GM19328 (cell line): ENCODE results near the gene EPHA3.
"Not testable (repeated sequence)": the region's sequence is repeated elsewhere in the genome, so short reads cannot be mapped to it uniquely, and the experiment has no call there.

Source experiments
- ATAC-seq: cut with Tn5 transposase; IDR thresholded peaks from one replicate; pipeline ENCODE4 v1.9.1; 2021; ENCODE audit warnings: mild to moderate bottlenecking, moderate library complexity; ENCODE audit not compliant: unreplicated experiment

EPHA3 gene

GRCh38 chr3:89350935-89351334 is 243.5 kb downstream of the EPHA3 start:
- ATAC-seq = not testable (repeated sequence)

DNA sequence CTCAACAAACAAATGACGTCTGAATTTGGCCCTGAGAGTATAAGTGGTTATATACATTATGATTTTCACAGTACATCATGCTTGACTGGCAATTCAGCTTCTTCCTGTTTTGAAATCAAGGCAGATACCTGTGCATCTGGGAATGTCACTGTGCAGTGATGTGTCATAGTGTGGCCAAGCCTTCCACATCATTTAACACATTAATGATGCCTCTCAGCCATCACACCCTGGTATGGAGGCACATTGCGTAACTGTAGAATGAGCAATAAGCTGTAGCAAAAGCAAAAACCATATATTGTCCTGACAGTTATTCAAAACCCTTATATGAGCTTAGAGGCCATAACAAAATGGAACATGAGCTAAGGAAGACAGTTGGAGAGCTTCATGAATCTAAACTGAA is 246.0 kb downstream of the EPHA3 start:
- ATAC-seq = no peak

- ATAC-seq = no peak
These were observed 250.9 kb downstream of the EPHA3 start for GRCh38 chr3:89358281-89358680.

DNA sequence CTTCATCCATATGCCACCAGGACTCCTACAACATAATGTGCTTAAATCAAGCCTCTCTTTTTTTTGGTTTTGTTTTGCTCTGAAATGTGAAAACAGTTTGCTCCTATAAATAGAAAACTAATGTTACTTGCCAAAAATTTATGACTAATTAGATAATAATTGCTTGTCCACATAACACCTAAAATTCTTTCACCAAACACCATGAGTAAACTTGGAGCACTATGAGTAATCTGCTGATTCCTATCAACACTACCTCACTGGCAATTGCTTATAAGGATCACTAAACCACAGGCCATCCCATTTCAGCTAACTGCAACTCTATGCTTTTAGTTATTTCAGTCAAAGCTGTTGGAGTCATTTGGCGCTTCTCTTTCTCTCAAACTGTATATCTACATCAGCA is 252.7 kb downstream of the EPHA3 start:
- no peak for ATAC-seq

- ATAC-seq = no peak
These were observed 255.1 kb downstream of the EPHA3 start for GRCh38 chr3:89362496-89362895.

- ATAC-seq = no peak
These were observed 255.8 kb downstream of the EPHA3 start for GRCh38 chr3:89363171-89363570.

DNA sequence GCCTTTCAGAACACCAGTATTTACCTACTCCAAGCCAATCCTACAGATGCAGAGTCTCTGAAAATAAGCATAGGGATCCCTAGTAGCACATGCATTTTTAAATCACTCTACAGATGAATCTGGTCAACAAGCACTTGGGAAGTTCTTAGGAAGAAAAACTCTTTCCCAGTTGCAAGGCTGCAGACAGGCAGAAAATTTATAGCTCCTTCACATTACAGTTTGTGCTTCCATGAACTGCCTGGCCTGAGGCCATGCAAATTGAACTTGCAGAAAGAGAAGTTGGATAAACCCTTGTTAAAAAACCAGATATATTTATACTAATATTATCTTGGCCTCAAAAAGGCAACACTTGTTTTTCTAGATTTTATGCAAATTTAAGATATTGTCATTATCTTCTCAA is 256.9 kb downstream of the EPHA3 start:
- ATAC-seq = no peak

- ATAC-seq = no peak
These were observed 259.7 kb downstream of the EPHA3 start for GRCh38 chr3:89367166-89367565.

DNA sequence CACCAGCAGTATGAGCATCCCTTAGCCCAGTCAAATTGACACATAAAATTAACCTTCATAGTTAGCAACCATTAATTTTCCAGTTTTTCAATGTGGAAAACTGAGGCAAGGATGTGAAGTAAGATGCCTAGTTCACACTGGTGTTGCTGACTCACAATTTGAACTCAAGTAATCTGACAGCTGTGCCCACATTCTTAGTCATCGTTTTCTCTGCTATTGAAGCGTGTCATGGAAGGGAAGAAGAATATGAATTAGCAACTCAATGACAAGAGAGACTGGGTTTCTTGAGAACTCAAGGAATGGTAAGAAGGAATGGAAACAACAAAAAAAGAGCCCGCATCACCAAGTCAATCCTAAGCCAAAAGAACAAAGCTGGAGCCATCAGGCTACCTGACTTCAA is 261.4 kb downstream of the EPHA3 start:
- ATAC-seq = no peak

- ATAC-seq = no peak
These were observed 265.0 kb downstream of the EPHA3 start for GRCh38 chr3:89372456-89372855.

GRCh38 chr3:89373434-89373833 is 266.0 kb downstream of the EPHA3 start:
- ATAC-seq = no peak

GRCh38 chr3:89375451-89375850 is 268.0 kb downstream of the EPHA3 start:
- no peak for ATAC-seq

DNA sequence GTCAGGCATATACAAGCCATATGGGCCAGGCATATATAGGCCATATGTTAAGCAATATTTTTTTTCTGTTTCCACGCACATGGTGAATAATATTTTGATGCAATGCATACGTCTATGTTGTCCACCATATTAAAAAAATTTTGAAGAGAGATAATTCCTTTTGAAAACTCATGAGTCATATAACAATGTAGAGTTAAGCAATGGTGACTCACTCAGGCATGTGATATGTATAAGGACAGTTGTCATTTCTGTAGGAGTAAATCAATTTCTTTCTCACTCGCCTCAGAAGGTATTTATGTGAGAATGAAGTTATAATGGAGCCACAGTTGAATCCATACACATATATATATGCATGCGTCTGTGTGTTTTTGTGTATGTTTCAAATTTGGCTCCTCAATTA is 272.6 kb downstream of the EPHA3 start:
- ATAC-seq = no peak

GRCh38 chr3:89392991-89393390 is 285.6 kb downstream of the EPHA3 start:
- ATAC-seq = no peak

DNA sequence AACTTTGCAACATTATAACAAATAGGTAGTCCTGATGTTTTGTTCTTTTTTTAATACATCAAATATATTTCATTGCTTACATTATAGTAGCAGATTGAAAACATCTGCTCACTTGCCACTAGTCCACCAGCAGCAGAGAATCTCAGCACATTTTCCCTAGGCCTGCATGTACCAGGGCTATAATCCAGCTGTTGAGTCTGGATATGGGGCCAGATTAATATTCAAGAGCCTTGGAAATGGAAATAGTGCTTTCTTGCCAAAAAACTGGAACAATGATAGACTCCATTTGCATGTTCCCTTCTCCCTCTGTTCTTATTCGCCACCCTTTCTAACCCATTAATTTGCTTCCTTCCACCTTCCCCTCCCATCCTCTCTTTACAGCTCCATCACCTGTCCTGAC is 288.0 kb downstream of the EPHA3 start:
- no peak for ATAC-seq

DNA sequence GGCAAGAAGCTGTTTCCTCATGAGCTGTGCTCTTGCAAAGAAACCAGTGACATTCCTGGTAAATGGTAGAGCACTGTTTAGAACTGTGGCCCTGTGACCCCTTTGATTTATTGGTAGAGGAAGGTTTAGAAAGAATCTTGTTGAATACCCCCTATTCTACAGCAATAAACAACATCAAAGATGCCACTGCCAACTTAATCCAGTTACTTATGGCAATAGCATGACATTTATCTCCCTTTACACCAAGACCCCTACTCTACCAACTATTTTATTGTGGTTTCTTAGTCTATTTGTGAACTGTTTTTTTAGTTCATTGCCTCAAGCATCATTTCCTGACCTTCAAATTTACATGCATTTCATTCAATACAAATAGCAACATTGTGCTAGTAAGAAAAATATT is 288.6 kb downstream of the EPHA3 start:
- ATAC-seq = no peak

- no peak for ATAC-seq
These were observed 294.6 kb downstream of the EPHA3 start for GRCh38 chr3:89402051-89402450.

- no peak for ATAC-seq
These were observed 297.8 kb downstream of the EPHA3 start for GRCh38 chr3:89405176-89405575.

- ATAC-seq = no peak
These were observed 298.2 kb downstream of the EPHA3 start for GRCh38 chr3:89405593-89405992.

- no peak for ATAC-seq
These were observed 303.8 kb downstream of the EPHA3 start for GRCh38 chr3:89411201-89411600.

DNA sequence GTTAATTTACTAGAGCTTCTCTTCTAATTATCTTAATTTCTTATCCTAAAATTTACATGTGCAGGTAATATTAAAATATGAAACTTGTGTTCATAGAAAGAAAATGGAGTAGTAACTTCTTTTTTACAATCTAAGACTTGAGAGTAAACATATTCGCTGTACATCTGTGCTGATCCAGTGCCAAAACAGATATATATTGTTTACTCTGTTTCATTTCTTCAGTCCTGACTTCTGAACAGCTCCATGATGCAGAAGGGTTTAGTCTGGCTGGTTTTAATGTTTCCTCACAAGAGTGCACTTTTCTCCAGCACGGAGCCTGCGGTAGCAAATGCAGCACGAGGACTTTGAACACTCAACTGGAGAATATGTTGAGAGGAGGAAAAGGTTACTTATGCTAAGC is 306.8 kb downstream of the EPHA3 start:
- ATAC-seq = no peak

GRCh38 chr3:89419647-89420241 is 312.3 kb downstream of the EPHA3 start:
- ATAC-seq = no peak

DNA sequence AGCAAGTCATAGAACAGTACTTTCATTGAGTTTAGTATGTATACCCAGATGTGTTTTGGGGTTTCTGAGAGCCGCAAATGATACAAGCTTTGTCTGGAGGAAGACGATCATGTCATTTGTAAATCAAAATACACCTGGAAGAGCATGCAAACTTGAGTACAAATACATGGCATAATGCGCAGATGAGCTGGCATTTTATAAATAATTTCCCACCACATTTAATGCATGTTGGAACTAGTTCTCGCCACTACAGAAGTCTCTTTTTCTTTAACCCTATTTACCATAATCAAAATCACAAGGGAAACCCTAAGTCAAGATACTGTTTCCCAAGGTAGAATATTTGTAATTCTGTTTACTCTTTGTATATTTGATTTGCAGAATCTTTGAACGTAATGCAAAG is 318.6 kb downstream of the EPHA3 start:
- ATAC-seq = no peak
